Left lung (tissue), 10 donors: ENCODE measurements around the gene TPMT. TPM values are rescaled to one million over a fixed set of nuclear protein-coding genes. Genes with fewer than 3 reads are reported as not detected.

Experiments
- ATAC-seq: fragments of 200-7000 bp; cut with Tn5 transposase; one replicate; pipeline ENCODE4 v1.9.1; 2020; ENCODE audit warnings: moderate library complexity
- DNase-seq, 4 donors: peaks; one replicate each; pipeline ENCODE4 v3.0.0-alpha.2; 2013 to 2020
- H3K27ac ChIP-seq, 2 donors: fragments of 200-600 bp; sonication (generic) in 1 of 2; one replicate each; pipeline versions ENCODE4 v1.5.0 to v1.8.0; 2020 to 2021
- H3K27me3 ChIP-seq, 2 donors: fragments of 200-600 bp; sonication (generic) in 1 of 2; one replicate each; pipeline versions ENCODE4 v1.5.0 to v1.8.0; 2020 to 2021
- H3K36me3 ChIP-seq, 2 donors: fragments of 200-600 bp; sonication (generic) in 1 of 2; one replicate each; pipeline versions ENCODE4 v1.5.0 to v1.8.0; 2020 to 2021
- H3K4me1 ChIP-seq, 2 donors: fragments of 200-600 bp; one replicate each; pipeline ENCODE4 v1.8.0; 2021
- H3K4me3 ChIP-seq, 2 donors: fragments of 200-600 bp; sonication (generic) in 1 of 2; one replicate each; pipeline versions ENCODE4 v1.5.0 to v1.8.0; 2020 to 2021; ENCODE audit warnings: mild to moderate bottlenecking in 1 of 2
- H3K9me3 ChIP-seq, 2 donors: fragments of 200-600 bp; sonication (generic) in 1 of 2; one replicate each; pipeline versions ENCODE4 v1.5.0 to v1.8.0; 2020 to 2021
- CTCF ChIP-seq, 2 donors: fragments of 200-600 bp; sonication (generic) in 1 of 2; IDR thresholded peaks; one replicate each; pipeline versions ENCODE4 v1.5.0 to v1.8.0; 2021; ENCODE audit warnings: antibody characterized with exemption in 2 of 2
- intact Hi-C, 2 donors: fragments of 100-400 bp; cut with DNase I; formaldehyde crosslinking; loops; one replicate each; pipeline versions ENCODE4 v1.11.2 to v1.14.2; 2022
- polyA plus RNA-seq, 6 donors: library from polyadenylated mRNA; unstranded; fragments of 120-200 nt; gene quantifications; one replicate each; pipeline ENCODE4 v1.2.1, GENCODE V29; 2013; ENCODE audit not compliant: insufficient read length in 6 of 6
- total RNA-seq, 2 donors: library from RNA; stranded (reverse); fragmentation: NEBNext Ultra II Directional; extraction: Animal tissue kit (Norgen Biotek cat#: 25700); gene quantifications; one replicate each; pipeline ENCODE4 v1.2.1, GENCODE V29; 2021
- donor health status: DM: no; HTN: yes; CAD: no.
- donor health status: DM: no; HTN: no; CAD: no.

The TPMT gene
- total and polyA plus RNA-seq, 8 donors: 12.1 to 16.3 (median 14.8) TPM

- Histone ChIP-seq H3K4me3 (no peak overlapping the region), H3K27me3 (no peaks in the 10 kb centered on the region), H3K4me1 (no peaks in the 10 kb centered on the region), H3K36me3 (no peaks in the 10 kb centered on the region), H3K9me3 (peaks cover 0 to 9% of the 10 kb centered on the region in 2 donors), H3K27ac (no peak overlapping the region)
- intact Hi-C loops: no loop called here
- no peak for ATAC-seq
- DNase-seq: no peak
- no peak for TF ChIP-seq CTCF (IDR thresholded peaks at IDR 0.05)
These were observed 51.9 kb downstream of the TPMT start for GRCh38 chr6:18102783-18103509.

DNA sequence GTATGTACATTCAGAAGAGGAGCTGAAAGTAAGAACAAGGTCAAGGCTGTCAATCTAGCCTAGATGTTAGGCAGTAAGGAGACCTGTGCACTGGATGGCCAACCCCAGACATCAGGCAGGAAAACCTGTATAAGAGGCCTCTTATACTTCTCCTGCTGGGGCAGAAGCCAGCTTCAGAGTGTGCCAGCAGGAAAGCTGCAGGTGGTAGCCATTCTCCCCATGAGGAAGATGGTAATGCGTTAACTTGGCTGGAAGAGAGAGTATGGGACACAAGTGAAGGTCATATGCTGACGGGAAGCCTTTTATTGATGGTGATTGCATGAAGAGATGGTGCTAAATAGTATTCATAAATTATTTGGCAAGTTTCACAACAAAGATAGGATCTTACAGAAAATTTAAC lies 53.0 kb downstream of the TPMT start:
- Histone ChIP-seq H3K9me3 (peaks cover 0 to under 1% of the 10 kb centered on the region in 2 donors), H3K27ac (no peak overlapping the region), H3K4me3 (no peak overlapping the region), H3K27me3 (no peaks in the 10 kb centered on the region), H3K4me1 (no peaks in the 10 kb centered on the region), H3K36me3 (no peaks in the 10 kb centered on the region)
- intact Hi-C loops: no loop called here
- DNase-seq: no peak
- no peak for TF ChIP-seq CTCF (IDR thresholded peaks at IDR 0.05)
- ATAC-seq: no peak

- Histone ChIP-seq H3K36me3 (no peaks in the 10 kb centered on the region), H3K4me3 (no peak overlapping the region), H3K9me3 (no peaks in the 10 kb centered on the region), H3K4me1 (no peaks in the 10 kb centered on the region), H3K27me3 (no peaks in the 10 kb centered on the region), H3K27ac (no peak overlapping the region)
- TF ChIP-seq CTCF (IDR thresholded peaks at IDR 0.05): no peak
- DNase-seq: no peak
- ATAC-seq: no peak
- intact Hi-C loops: no loop called here
These were observed 53.6 kb downstream of the TPMT start for GRCh38 chr6:18101271-18101670.

DNA sequence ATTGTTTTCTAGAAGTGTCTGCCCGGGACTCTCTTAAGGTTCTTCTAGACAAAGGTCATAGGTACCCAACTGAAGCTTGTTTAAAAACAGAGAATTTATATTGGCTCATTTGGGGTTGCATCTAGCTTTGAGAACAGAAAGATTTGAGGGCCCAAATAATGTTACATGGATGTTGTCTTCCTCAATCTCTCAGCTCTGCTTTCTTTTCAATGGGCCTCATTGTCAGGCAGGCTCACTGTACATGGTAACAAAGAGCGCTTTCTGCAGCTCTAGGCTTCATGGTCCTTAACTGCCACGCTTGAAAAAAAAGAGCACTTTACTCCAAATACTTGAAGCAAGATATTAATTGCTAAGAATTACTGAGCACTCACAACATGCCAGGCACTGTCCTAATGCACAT lies 54.6 kb downstream of the TPMT start:
- no peaks in the 10 kb centered on the region for H3K4me1 ChIP-seq
- no peaks in the 10 kb centered on the region for H3K27me3 ChIP-seq
- H3K36me3 ChIP-seq: no peaks in the 10 kb centered on the region
- no peak for DNase-seq
- intact Hi-C loops: no loop called here
- H3K9me3 ChIP-seq: no peaks in the 10 kb centered on the region
- H3K4me3 ChIP-seq: no peak overlapping the region
- TF ChIP-seq CTCF (IDR thresholded peaks at IDR 0.05): no peak
- H3K27ac ChIP-seq: no peak overlapping the region
- ATAC-seq: no peak

GRCh38 chr6:18099511-18099910 lies 55.4 kb downstream of the TPMT start:
- TF ChIP-seq CTCF (IDR thresholded peaks at IDR 0.05): no peak
- H3K4me1 ChIP-seq: no peaks in the 10 kb centered on the region
- H3K4me3 ChIP-seq: no peak overlapping the region
- DNase-seq: no peak
- no peaks in the 10 kb centered on the region for H3K27me3 ChIP-seq
- no peaks in the 10 kb centered on the region for H3K36me3 ChIP-seq
- no peak overlapping the region for H3K27ac ChIP-seq
- intact Hi-C loops: no loop called here
- no peaks in the 10 kb centered on the region for H3K9me3 ChIP-seq
- no peak for ATAC-seq
